DND-41 (cell line): ENCODE results near the gene RYR2.

Experiments
- EZH2 ChIP-seq: IDR thresholded peaks from 3 replicates; pipeline ENCODE4 v1.6.1; 2012; ENCODE audit warnings: borderline replicate concordance, low read depth, mild to moderate bottlenecking, moderate library complexity, low read length, inconsistent platforms; ENCODE audit not compliant: severe bottlenecking
- TF ChIP-seq, protein P1 (sequence below): IDR thresholded peaks from 2 replicates; pipeline ENCODE4 v1.5.1; 2012; ENCODE audit warnings: borderline replicate concordance, low read length, moderate library complexity, mild to moderate bottlenecking; ENCODE audit not compliant: poor library complexity, severe bottlenecking; ENCODE audit errors: extremely low read depth

DNA sequence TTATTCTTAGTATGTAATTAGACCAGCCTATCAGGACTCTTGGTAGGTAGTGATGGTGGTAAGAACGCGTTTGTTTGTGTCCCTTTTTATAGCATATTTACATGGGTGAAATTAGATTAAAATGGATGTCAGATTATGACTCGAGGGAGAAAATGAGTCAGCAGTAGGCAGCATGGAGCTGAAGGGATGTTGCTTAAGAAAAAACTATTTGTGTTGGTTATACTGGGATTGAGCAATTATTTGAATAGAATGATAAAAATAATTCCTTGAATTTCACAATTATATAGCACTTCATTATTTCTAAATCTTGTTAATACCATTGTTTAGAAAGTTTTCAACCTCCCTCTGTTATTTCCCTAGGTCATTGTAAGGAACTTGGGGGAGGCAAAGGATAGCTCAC is 348.8 kb downstream of the RYR2 start:
- TF ChIP-seq, protein P1, sequence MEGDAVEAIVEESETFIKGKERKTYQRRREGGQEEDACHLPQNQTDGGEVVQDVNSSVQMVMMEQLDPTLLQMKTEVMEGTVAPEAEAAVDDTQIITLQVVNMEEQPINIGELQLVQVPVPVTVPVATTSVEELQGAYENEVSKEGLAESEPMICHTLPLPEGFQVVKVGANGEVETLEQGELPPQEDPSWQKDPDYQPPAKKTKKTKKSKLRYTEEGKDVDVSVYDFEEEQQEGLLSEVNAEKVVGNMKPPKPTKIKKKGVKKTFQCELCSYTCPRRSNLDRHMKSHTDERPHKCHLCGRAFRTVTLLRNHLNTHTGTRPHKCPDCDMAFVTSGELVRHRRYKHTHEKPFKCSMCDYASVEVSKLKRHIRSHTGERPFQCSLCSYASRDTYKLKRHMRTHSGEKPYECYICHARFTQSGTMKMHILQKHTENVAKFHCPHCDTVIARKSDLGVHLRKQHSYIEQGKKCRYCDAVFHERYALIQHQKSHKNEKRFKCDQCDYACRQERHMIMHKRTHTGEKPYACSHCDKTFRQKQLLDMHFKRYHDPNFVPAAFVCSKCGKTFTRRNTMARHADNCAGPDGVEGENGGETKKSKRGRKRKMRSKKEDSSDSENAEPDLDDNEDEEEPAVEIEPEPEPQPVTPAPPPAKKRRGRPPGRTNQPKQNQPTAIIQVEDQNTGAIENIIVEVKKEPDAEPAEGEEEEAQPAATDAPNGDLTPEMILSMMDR: no peak
- TF ChIP-seq EZH2: no peak
